ENCODE data around the gene TAP1.
A peak's percentile ranks its signal among the peaks of the same experiment; 100 is the strongest.

GRCh38 chr6:32843979-32844838, 9.3 kb downstream of the TAP1 start, which contains the start of gene PSMB8:
- peak; percentile 79 for TF ChIP-seq POLR2A (IDR thresholded peaks at IDR 0.05; ENCODE audit: low read length)
- TF ChIP-seq GATA1 (IDR thresholded peaks at IDR 0.05; ENCODE audit: low read depth, low read length) = no peak

Measured in erythroblast (primary cell).